SK-N-SH (cell line): Measurements from ENCODE around the gene TPD52L1. TPM values are rescaled to one million over a fixed set of nuclear protein-coding genes. Genes with fewer than 3 reads are reported as not detected.

Experiments used
- ELF1 ChIP-seq: IDR thresholded peaks from 2 replicates; pipeline ENCODE4 v1.4.0; 2012
- EP300 ChIP-seq, 2 experiments: IDR thresholded peaks; 2 replicates each; pipeline versions ENCODE4 v1.4.0 to v1.6.1; 2012; ENCODE audit warnings: borderline replicate concordance in 1 of 2, low read depth in 1 of 2, low read length in 1 of 2
- FOSL2 ChIP-seq: IDR thresholded peaks from 2 replicates; pipeline ENCODE4 v1.4.0; 2012; ENCODE audit warnings: low read depth, mild to moderate bottlenecking, moderate library complexity, borderline replicate concordance
- FOXJ3 ChIP-seq: sonication (generic); formaldehyde crosslinking; IDR thresholded peaks from 2 replicates; pipeline ENCODE4 v1.5.1; 2020; ENCODE audit warnings: mild to moderate bottlenecking, missing genetic modification reagents
- FOXM1 ChIP-seq: IDR thresholded peaks from 2 replicates; pipeline ENCODE4 v1.4.0; 2012; ENCODE audit warnings: low read depth, mild to moderate bottlenecking
- GATA2 ChIP-seq: sonication (generic); formaldehyde crosslinking; IDR thresholded peaks from 2 replicates; pipeline ENCODE4 v1.5.0; 2020; ENCODE audit warnings: mild to moderate bottlenecking, missing genetic modification reagents
- JUND ChIP-seq: IDR thresholded peaks from 2 replicates; pipeline ENCODE4 v1.4.0; 2012
- MEF2A ChIP-seq: IDR thresholded peaks from 2 replicates; pipeline ENCODE4 v1.4.0; 2012; ENCODE audit warnings: low read depth, borderline replicate concordance
- MXI1 ChIP-seq: IDR thresholded peaks from 2 replicates; pipeline ENCODE4 v1.6.1; 2012; ENCODE audit warnings: mild to moderate bottlenecking, low read depth, low read length, improper control_type of control experiment
- NFIC ChIP-seq: IDR thresholded peaks from 2 replicates; pipeline ENCODE4 v1.4.0; 2012; ENCODE audit warnings: borderline replicate concordance
- NRF1 ChIP-seq: IDR thresholded peaks from 2 replicates; pipeline ENCODE4 v1.6.1; 2012; ENCODE audit warnings: low read depth, mild to moderate bottlenecking, low read length
- POLR2AphosphoS5 ChIP-seq: IDR thresholded peaks from 2 replicates; pipeline ENCODE4 v1.6.1; 2012; ENCODE audit warnings: low read depth, low read length
- RCOR1 ChIP-seq: fragments of 150-350 bp; IDR thresholded peaks from 2 replicates; pipeline ENCODE4 v1.6.1; 2017; ENCODE audit warnings: antibody characterized with exemption, low read length
- RXRA ChIP-seq: IDR thresholded peaks from 2 replicates; pipeline ENCODE4 v1.4.0; 2012; ENCODE audit warnings: low read depth, mild to moderate bottlenecking, borderline replicate concordance
- SIN3A ChIP-seq: IDR thresholded peaks from 2 replicates; pipeline ENCODE4 v1.6.1; 2012; ENCODE audit warnings: low read depth, mild to moderate bottlenecking, low read length, moderate library complexity, borderline replicate concordance
- SMC3 ChIP-seq: IDR thresholded peaks from 2 replicates; pipeline ENCODE4 v1.6.1; 2012; ENCODE audit warnings: low read depth, low read length, improper control_type of control experiment
- TAF1 ChIP-seq: IDR thresholded peaks from 2 replicates; pipeline ENCODE4 v1.6.1; 2012; ENCODE audit warnings: low read depth, mild to moderate bottlenecking, low read length, moderate library complexity, borderline replicate concordance
- TCF12 ChIP-seq: IDR thresholded peaks from 2 replicates; pipeline ENCODE4 v1.4.0; 2012
- TEAD4 ChIP-seq: IDR thresholded peaks from 2 replicates; pipeline ENCODE4 v1.4.0; 2012; ENCODE audit warnings: mild to moderate bottlenecking, borderline replicate concordance; ENCODE audit not compliant: insufficient read depth
- polyA plus RNA-seq, 3 experiments: library from polyadenylated mRNA; depleted of rRNA; stranded (reverse); fragments of >200 nt; gene quantifications; 2 replicates each; pipeline ENCODE4 v1.2.3, GENCODE V29; 2012
- TF ChIP-seq, protein P1 (sequence below): IDR thresholded peaks from 2 replicates; pipeline ENCODE4 v1.4.0; 2012; ENCODE audit warnings: low read depth, borderline replicate concordance
- TF ChIP-seq, protein P2 (sequence below): fragments of 150-350 bp; IDR thresholded peaks from 2 replicates; pipeline ENCODE4 v1.6.1; 2016; ENCODE audit warnings: mild to moderate bottlenecking, low read depth, low read length
- TF ChIP-seq, protein P3 (sequence below): IDR thresholded peaks from 2 replicates; pipeline ENCODE4 v1.4.0; 2012; ENCODE audit warnings: low read depth, borderline replicate concordance
- TF ChIP-seq, protein P4 (sequence below): IDR thresholded peaks from 2 replicates; pipeline ENCODE4 v1.6.1; 2012; ENCODE audit warnings: mild to moderate bottlenecking, low read depth, low read length, moderate library complexity

Gene TPD52L1
- polyA plus RNA-seq, 1 of the 3 experiments (the other 2 are of a cell fraction): 0.13 TPM

DNA sequence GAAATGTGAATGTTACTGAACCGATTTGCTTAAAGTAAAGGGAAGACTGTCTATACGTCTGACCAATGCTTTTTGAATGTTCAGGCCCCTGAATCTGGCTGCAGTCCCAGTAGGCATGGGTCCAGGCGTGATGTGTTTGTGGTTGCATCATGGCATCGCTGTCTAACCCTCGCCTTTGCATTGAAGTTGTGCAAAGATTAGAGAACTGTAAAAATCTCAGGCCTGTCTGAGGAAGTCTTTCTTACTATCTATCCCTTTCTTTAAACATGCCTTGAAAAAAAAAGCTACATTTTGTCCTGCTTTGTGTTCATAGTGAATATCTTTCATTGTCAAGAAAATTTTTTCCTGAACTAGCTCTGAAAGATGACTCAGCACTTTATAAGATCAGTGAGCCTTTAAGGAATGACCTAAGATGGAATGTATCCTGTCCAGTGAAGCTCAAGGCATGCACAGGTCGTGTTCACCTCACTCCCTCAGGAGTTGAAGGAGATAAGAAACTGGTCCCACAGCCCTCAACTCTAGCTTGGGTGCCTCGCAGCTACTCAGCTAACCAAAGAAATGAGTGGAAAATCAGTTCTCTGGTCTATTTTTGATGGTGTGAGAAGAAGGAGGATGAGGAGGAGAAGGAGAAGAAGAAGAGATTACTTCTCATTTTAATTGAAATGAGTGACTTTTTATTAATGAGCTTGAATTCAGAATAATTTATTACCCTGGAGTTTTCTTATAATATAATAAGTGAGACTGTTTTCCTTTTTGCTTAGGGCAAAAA, 48.6 kb downstream of the TPD52L1 start (continued):
- TF ChIP-seq, protein P1, sequence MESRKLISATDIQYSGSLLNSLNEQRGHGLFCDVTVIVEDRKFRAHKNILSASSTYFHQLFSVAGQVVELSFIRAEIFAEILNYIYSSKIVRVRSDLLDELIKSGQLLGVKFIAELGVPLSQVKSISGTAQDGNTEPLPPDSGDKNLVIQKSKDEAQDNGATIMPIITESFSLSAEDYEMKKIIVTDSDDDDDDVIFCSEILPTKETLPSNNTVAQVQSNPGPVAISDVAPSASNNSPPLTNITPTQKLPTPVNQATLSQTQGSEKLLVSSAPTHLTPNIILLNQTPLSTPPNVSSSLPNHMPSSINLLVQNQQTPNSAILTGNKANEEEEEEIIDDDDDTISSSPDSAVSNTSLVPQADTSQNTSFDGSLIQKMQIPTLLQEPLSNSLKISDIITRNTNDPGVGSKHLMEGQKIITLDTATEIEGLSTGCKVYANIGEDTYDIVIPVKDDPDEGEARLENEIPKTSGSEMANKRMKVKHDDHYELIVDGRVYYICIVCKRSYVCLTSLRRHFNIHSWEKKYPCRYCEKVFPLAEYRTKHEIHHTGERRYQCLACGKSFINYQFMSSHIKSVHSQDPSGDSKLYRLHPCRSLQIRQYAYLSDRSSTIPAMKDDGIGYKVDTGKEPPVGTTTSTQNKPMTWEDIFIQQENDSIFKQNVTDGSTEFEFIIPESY: no peak
- TF ChIP-seq RXRA (no peak), POLR2AphosphoS5 (no peak), TAF1 (no peak), MEF2A (no peak), FOXJ3 (CRISPR knock-in tag) (no peak), GATA2 (no peak), EP300 (IDR thresholded peaks at IDR 0.05; ENCODE audit: borderline replicate concordance in 1 of 2, low read depth in 1 of 2, low read length in 1 of 2) (no peak), JUND (peak; percentile 59), SMC3 (no peak), NRF1 (no peak), RCOR1 (no peak), TCF12 (peak; percentile 56; the same call in 1 of the 2 replicates), SIN3A (no peak), ELF1 (no peak), TEAD4 (peak; percentile 19; the same call in 1 of the 2 replicates), MXI1 (no peak), FOSL2 (0 out of 2 replicates have a peak, but pooled peaks have one; percentile 25), FOXM1 (no peak), NFIC (peak; percentile 97)
- TF ChIP-seq, protein P2, sequence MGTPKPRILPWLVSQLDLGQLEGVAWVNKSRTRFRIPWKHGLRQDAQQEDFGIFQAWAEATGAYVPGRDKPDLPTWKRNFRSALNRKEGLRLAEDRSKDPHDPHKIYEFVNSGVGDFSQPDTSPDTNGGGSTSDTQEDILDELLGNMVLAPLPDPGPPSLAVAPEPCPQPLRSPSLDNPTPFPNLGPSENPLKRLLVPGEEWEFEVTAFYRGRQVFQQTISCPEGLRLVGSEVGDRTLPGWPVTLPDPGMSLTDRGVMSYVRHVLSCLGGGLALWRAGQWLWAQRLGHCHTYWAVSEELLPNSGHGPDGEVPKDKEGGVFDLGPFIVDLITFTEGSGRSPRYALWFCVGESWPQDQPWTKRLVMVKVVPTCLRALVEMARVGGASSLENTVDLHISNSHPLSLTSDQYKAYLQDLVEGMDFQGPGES: no peak
- TF ChIP-seq, protein P3, sequence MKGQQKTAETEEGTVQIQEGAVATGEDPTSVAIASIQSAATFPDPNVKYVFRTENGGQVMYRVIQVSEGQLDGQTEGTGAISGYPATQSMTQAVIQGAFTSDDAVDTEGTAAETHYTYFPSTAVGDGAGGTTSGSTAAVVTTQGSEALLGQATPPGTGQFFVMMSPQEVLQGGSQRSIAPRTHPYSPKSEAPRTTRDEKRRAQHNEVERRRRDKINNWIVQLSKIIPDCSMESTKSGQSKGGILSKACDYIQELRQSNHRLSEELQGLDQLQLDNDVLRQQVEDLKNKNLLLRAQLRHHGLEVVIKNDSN: no peak
- TF ChIP-seq, protein P4, sequence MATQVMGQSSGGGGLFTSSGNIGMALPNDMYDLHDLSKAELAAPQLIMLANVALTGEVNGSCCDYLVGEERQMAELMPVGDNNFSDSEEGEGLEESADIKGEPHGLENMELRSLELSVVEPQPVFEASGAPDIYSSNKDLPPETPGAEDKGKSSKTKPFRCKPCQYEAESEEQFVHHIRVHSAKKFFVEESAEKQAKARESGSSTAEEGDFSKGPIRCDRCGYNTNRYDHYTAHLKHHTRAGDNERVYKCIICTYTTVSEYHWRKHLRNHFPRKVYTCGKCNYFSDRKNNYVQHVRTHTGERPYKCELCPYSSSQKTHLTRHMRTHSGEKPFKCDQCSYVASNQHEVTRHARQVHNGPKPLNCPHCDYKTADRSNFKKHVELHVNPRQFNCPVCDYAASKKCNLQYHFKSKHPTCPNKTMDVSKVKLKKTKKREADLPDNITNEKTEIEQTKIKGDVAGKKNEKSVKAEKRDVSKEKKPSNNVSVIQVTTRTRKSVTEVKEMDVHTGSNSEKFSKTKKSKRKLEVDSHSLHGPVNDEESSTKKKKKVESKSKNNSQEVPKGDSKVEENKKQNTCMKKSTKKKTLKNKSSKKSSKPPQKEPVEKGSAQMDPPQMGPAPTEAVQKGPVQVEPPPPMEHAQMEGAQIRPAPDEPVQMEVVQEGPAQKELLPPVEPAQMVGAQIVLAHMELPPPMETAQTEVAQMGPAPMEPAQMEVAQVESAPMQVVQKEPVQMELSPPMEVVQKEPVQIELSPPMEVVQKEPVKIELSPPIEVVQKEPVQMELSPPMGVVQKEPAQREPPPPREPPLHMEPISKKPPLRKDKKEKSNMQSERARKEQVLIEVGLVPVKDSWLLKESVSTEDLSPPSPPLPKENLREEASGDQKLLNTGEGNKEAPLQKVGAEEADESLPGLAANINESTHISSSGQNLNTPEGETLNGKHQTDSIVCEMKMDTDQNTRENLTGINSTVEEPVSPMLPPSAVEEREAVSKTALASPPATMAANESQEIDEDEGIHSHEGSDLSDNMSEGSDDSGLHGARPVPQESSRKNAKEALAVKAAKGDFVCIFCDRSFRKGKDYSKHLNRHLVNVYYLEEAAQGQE: no peak
